ENCODE measurements around the gene DHRS2. TPM values are rescaled to one million over a fixed set of nuclear protein-coding genes. Genes with fewer than 3 reads are reported as not detected.

Gene DHRS2
- total RNA-seq, 2 experiments from 2014 or later = not detected

DNA sequence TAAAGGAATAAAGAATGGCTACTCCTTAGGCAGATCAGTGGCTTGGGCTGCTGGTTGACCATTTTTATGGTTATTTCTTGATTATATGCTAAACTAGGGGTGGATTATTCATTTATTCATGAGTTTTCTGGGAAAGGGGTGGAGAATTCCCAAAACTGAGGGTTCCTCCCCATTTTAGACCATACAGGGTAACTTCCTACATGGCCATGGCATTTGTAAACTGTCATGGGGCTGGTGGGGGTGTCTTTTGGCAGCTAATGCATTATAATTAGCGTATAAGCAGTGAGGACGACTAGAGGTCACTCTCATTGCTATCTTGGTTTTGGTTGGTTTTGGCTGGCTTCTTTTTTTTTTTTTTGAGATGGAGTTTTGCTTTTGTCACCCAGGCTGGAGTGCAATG lies 32.0 kb upstream of the DHRS2 start:
- BruUV-seq (replicated peaks) = no TSS peak
- H3K4me1 ChIP-seq (ENCODE audit: insufficient read depth, low read length, poor library complexity, severe bottlenecking) = no peaks in the 10 kb centered on the region
- CTCF ChIA-PET (ENCODE audit: unreplicated experiment) = no interaction called here

DNA sequence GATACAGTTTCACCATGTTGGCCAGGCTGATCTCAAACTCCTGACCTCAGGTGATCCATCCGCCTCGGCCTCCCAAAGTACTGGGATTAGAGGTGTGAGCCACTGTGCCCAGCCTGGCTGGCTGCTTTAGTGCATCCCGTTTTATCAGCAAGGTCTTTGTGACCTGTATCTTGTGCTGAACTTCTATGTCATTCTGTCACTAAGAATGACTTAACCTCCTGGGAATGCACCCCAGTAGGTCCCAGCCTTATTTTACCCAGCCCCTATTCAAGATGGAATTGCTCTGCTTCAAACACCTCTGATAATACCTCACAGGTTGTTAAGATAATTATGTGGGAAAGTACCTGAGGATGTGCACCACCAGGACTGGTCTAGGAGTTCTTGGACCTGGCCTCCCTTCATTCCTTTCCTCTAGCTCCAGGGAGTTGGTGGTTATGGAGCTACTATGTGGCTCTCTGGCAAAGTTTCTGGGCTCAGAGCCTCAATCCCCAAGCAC lies 31.4 kb upstream of the DHRS2 start:
- no peaks in the 10 kb centered on the region for H4K20me1 ChIP-seq (ENCODE audit: insufficient read depth, low read length)
- H3K36me3 ChIP-seq (ENCODE audit: insufficient read depth, low read length) = no peaks in the 10 kb centered on the region
- H3K4me1 ChIP-seq (ENCODE audit: insufficient read depth, low read length, poor library complexity, severe bottlenecking) = no peaks in the 10 kb centered on the region
- H3K9me2 ChIP-seq (ENCODE audit: insufficient read depth, low read length) = no peaks in the 10 kb centered on the region
- no peaks in the 10 kb centered on the region for H3K79me2 ChIP-seq (ENCODE audit: insufficient read depth, low read depth, low read length)
- ChIA-PET CTCF (ENCODE audit: unreplicated experiment) (no interaction called here), POLR2A (no interaction called here)
- intact Hi-C loops (cut with micrococcal nuclease; ENCODE audit: unreplicated experiment) = no loop called here
- BruUV-seq (replicated peaks) = no TSS peak
- no peak overlapping the region for H3K4me3 ChIP-seq (ENCODE audit: low read depth, low read length, poor library complexity, severe bottlenecking)
- H3K9me3 ChIP-seq (ENCODE audit: low read length) = no peaks in the 10 kb centered on the region
- H3K27ac ChIP-seq (ENCODE audit: low read depth, low read length, poor library complexity, severe bottlenecking) = no peak overlapping the region
- no peak for TF ChIP-seq EZH2phosphoT487 (IDR thresholded peaks at IDR 0.05; ENCODE audit: borderline replicate concordance, low read depth, low read length)
- TF ChIP-seq, protein P1, sequence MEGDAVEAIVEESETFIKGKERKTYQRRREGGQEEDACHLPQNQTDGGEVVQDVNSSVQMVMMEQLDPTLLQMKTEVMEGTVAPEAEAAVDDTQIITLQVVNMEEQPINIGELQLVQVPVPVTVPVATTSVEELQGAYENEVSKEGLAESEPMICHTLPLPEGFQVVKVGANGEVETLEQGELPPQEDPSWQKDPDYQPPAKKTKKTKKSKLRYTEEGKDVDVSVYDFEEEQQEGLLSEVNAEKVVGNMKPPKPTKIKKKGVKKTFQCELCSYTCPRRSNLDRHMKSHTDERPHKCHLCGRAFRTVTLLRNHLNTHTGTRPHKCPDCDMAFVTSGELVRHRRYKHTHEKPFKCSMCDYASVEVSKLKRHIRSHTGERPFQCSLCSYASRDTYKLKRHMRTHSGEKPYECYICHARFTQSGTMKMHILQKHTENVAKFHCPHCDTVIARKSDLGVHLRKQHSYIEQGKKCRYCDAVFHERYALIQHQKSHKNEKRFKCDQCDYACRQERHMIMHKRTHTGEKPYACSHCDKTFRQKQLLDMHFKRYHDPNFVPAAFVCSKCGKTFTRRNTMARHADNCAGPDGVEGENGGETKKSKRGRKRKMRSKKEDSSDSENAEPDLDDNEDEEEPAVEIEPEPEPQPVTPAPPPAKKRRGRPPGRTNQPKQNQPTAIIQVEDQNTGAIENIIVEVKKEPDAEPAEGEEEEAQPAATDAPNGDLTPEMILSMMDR (conservative IDR thresholded peaks at IDR 0.05; ENCODE audit: low read length) = no peak
- no peak overlapping the region for H2AFZ ChIP-seq (ENCODE audit: low read length)
- no peak for DNase-seq (ENCODE audit: low spot score)
- no peak overlapping the region for H3K4me2 ChIP-seq (ENCODE audit: low read length)

More for the DNA sequence above, 32.0 kb upstream of the DHRS2 start:
- Histone ChIP-seq H3K4me3 (ENCODE audit: low read depth, low read length, poor library complexity, severe bottlenecking) (no peak overlapping the region), H3K4me2 (ENCODE audit: low read length) (no peak overlapping the region), H3K9me2 (ENCODE audit: insufficient read depth, low read length) (no peaks in the 10 kb centered on the region), H3K9me3 (ENCODE audit: low read length) (no peaks in the 10 kb centered on the region), H4K20me1 (ENCODE audit: insufficient read depth, low read length) (no peaks in the 10 kb centered on the region), H3K79me2 (ENCODE audit: insufficient read depth, low read depth, low read length) (no peaks in the 10 kb centered on the region), H3K36me3 (ENCODE audit: insufficient read depth, low read length) (no peaks in the 10 kb centered on the region), H3K27ac (ENCODE audit: low read depth, low read length, poor library complexity, severe bottlenecking) (no peak overlapping the region), H2AFZ (ENCODE audit: low read length) (no peak overlapping the region)
- POLR2A ChIA-PET = no interaction called here
- no peak for DNase-seq (ENCODE audit: low spot score)
- TF ChIP-seq, protein P1 (conservative IDR thresholded peaks at IDR 0.05; ENCODE audit: low read length) = no peak
- TF ChIP-seq EZH2phosphoT487 (IDR thresholded peaks at IDR 0.05; ENCODE audit: borderline replicate concordance, low read depth, low read length) = no peak
- intact Hi-C loops (cut with micrococcal nuclease; ENCODE audit: unreplicated experiment) = no loop called here

DNA sequence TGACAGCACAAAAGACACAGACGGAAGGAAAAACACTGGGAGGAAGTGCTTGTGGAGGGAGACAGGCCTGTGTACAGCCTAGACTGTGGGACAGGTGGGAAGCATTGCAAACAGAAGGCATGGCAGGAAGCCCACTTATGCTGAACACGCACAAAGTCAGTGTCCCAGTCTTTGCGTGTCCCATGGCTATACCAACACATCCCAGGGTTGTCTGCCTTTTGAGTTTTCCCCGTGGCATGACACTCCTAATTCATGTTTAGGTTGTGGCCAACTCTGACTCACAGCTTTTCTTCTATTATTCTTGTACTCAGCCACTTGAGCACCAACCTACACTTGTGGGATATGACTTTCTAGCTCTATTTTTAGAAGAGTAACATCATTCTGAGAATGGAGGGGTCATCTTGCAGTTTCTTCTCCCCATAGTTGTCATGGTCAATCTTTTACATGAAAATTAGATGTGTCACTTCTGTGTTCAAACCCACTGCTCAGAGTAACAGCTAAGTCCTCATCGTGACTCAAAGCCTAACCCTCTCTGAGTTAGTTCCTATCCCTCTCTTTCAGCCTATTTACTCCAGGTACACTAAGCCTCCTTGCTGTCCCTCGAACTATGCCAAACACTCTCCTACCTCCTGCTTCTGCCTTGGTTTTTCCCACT lies 30.1 kb upstream of the DHRS2 start:
- no peak overlapping the region for H3K4me2 ChIP-seq (ENCODE audit: low read length)

More for the DNA sequence above, 30.1 kb upstream of the DHRS2 start:
- BruUV-seq (replicated peaks) = no TSS peak
- Histone ChIP-seq H3K9me2 (ENCODE audit: insufficient read depth, low read length) (no peaks in the 10 kb centered on the region), H3K4me1 (ENCODE audit: insufficient read depth, low read length, poor library complexity, severe bottlenecking) (no peaks in the 10 kb centered on the region), H3K9me3 (ENCODE audit: low read length) (no peaks in the 10 kb centered on the region), H3K4me3 (ENCODE audit: low read depth, low read length, poor library complexity, severe bottlenecking) (no peak overlapping the region), H3K79me2 (ENCODE audit: insufficient read depth, low read depth, low read length) (no peaks in the 10 kb centered on the region), H3K36me3 (ENCODE audit: insufficient read depth, low read length) (no peaks in the 10 kb centered on the region), H2AFZ (ENCODE audit: low read length) (no peak overlapping the region), H3K27ac (ENCODE audit: low read depth, low read length, poor library complexity, severe bottlenecking) (no peak overlapping the region), H4K20me1 (ENCODE audit: insufficient read depth, low read length) (no peaks in the 10 kb centered on the region)
- no peak for DNase-seq (ENCODE audit: low spot score)
- TF ChIP-seq EZH2phosphoT487 (IDR thresholded peaks at IDR 0.05; ENCODE audit: borderline replicate concordance, low read depth, low read length) = no peak
- TF ChIP-seq, protein P1 (conservative IDR thresholded peaks at IDR 0.05; ENCODE audit: low read length) = no peak
- intact Hi-C loops (cut with micrococcal nuclease; ENCODE audit: unreplicated experiment) = no loop called here
- ChIA-PET POLR2A (no interaction called here), CTCF (ENCODE audit: unreplicated experiment) (interaction anchor here (0.5 kb wide), 1 partner anchor 221 kb away, joined by 3 read pairs; no protein-coding TSS in a partner anchor)

Measured in OCI-LY7 (cell line).